GM19468 (cell line): ENCODE data around the gene SMURF2.
A peak's percentile ranks its signal among the peaks of the same experiment; 100 is the strongest.
"Not testable (repeated sequence)": the region's sequence is repeated elsewhere in the genome, so short reads cannot be mapped to it uniquely, and the experiment has no call there.

Experiments used
- ATAC-seq: cut with Tn5 transposase; IDR thresholded peaks from one replicate; pipeline ENCODE4 v1.9.1; 2021; ENCODE audit warnings: mild to moderate bottlenecking, moderate library complexity, moderate number of reproducible peaks; ENCODE audit not compliant: unreplicated experiment; ENCODE audit errors: extremely low read depth

Gene SMURF2

GRCh38 chr17:64661976-64662773, at the start of gene SMURF2:
Gene SMURF2, minus strand, starts transcription at chr17:64662307. Its CDS starts 427 bp downstream, at chr17:64661880.
- peak; percentile 50 for ATAC-seq

GRCh38 chr17:64709481-64709880, 47.4 kb upstream of the SMURF2 start:
- ATAC-seq: no peak

- no peak for ATAC-seq
These were observed 45.0 kb upstream of the SMURF2 start for GRCh38 chr17:64707050-64707591.

- no peak for ATAC-seq
These were observed 44.3 kb upstream of the SMURF2 start for GRCh38 chr17:64706224-64707049.

GRCh38 chr17:64702815-64703214, 40.7 kb upstream of the SMURF2 start:
- no peak for ATAC-seq

DNA sequence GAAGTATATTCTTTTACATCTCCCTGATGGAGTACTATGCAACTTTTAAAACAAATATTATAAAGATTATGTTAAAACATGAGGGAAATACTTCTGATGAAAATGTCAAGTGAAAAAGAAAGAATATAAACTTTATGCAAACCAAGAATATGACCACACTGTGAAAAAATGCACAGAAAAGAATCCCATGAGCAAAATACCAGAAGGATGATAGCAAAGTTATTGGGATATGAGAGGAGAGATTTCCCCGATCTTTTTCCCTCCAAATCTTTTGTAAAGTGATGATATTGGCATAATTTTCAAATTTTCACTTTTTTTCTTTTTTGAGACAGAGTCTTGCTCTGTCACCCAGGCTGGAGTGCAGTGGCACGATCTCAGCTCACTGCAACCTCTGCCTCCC, 36.6 kb upstream of the SMURF2 start:
- no peak for ATAC-seq

DNA sequence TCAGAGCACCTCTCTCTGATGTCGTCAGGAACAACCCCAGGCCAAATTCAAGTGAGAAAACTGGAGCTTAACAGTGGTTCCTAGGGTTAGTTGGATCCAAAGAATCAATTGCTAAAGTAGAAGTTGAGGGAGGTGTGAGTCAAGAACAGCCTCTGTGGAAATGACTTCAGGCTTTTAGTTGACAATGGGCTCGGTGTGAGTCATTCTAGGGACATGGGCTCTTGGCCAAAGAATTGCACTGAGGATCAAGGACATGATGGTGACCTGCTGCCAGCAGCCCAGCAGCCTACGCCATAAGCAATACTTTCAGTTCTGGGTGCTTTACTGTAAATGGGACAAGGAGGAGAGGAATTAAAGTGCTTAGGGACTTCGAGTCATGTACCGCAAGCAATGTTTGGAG, 32.1 kb upstream of the SMURF2 start:
- no peak for ATAC-seq

- ATAC-seq: no peak
These were observed 30.1 kb upstream of the SMURF2 start for GRCh38 chr17:64692187-64692586.

DNA sequence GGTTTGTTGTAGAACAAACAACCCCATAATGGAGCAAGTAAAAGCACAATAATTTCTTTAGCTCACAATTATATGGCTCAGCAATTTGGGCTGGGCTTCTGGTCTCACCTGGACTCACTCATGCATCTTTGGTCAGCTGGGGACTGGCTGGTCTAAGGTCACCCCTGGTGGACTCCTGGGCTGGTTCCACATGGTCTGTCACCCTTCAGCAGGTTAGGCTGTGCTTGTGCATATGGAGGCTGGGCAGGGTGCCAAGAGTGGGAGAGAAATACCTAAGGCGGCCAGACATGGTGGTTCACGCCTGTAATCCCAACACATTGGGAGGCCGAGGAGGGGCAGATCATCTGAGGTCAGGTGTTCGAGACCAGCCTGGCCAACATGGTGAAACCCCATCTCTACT, 27.0 kb upstream of the SMURF2 start:
- no peak for ATAC-seq

DNA sequence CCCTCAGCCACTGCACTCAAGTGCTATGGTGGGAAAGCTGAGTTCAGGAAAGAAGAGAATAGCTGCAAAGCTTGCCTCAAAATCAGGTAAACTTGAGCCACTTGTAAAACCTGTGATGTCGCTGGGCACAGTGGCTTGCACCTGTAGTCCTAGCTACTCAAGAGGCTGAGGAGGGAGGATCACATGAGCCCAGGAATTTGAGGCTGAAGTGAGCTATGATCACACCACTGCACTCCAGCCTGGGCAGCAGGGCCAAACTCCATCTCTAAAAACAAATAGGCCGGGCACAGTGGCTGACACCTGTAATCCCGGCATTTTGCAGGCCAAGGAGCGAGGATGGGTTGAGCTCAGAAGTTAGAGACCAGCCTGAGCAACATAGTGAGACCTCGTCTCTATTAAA, 26.4 kb upstream of the SMURF2 start:
- no peak for ATAC-seq

- no peak for ATAC-seq
These were observed 25.9 kb upstream of the SMURF2 start for GRCh38 chr17:64687961-64688360.

DNA sequence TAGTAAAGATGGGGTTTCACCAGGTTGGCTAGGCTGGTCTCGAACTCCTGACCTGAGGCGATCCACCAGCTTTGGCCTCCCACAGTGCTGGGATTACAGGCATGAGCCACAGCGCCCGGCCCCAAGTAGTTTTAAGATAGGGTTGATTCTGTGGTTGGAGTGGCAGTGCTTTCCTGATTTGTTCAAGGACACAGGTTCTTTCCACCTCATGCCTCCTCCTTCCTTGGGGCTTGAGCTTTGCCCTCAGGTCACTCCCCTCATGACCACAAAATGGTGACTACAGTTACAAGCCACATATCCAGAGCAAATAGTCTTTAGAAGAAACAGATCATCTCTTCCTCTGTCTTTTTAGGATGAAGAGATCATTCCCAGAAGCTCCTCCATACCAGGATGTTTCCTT, 25.3 kb upstream of the SMURF2 start:
- ATAC-seq: no peak

DNA sequence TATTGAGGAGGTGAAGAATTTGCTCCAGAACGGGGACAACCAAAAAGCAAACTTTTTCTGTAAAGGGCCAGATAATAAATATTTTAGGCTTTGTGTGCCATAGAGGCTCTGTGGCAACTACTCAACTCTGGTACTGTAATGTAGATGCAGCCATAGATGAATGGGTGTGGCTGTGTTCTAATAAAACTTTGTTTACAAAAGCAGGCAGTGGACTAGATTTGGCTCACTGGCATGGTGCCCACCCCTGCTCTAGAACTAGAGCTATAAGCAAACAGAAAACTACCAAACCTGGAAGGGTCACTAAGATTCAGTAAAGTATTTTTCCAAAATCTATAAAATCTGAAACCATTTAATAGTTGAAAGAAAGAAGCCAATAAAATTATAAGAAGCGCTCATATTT, 24.6 kb upstream of the SMURF2 start:
- no peak for ATAC-seq

GRCh38 chr17:64685705-64686104, 23.6 kb upstream of the SMURF2 start:
- no peak for ATAC-seq

DNA sequence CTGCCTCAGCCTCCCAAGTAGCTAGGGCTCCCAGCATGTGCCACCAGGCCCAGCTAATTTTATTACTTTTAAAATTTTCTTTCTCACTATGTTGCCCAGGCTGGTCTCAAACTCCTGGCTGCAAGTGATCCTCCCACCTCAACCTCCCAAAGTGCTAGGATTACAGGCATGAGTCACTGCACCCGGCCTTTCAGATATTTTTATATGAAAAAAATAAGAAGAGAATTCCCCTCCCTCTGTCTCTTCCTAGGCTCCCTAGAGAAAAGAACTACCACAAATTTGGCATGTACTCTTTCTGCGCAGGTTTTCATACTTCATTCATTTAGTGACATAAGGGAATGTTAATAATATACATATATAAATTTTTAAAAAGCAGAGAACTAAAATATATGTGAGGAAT, 21.7 kb upstream of the SMURF2 start:
- ATAC-seq: no peak

DNA sequence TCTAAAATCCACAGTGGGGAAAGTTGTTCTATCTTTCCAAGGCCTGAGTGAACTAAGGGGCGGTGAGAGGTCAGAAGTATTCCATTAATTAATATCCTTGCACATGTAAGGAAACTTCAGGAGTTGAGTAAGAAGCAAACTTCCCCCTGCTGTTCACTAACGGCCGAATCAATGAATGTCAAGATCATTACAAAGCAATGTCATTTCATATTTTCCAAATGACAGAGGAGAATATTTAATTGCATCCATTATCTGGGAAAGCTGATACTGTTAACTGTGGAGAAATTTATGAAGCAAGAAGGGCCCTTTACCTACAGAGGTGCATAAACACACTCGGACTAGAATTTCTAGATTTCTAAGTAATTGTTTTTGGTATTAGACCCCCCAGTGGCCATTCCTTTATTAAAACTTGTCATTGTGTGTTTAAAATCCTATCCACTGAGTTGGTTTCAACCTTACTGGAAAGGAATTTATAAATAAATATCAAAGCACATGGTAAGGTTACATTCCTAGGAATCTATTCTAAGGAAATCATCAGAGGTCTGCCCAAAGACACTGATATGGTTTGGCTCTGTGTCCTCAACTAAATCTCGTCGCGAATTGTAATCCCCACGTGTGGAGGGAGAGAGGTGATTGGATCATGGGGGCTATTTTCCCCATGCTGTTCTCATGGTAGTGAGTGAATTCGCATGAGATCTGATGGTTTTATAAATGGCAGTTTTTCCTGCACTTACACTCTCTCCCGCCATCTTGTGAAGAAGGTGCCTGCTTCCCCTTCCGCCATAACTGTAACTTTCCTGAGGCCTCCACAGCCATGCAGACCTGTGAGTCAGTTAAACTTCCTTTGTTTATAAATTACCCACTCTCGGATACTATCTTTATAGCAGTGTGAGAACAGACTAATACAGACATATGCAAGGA, 20.4 kb upstream of the SMURF2 start:
- ATAC-seq: no peak

DNA sequence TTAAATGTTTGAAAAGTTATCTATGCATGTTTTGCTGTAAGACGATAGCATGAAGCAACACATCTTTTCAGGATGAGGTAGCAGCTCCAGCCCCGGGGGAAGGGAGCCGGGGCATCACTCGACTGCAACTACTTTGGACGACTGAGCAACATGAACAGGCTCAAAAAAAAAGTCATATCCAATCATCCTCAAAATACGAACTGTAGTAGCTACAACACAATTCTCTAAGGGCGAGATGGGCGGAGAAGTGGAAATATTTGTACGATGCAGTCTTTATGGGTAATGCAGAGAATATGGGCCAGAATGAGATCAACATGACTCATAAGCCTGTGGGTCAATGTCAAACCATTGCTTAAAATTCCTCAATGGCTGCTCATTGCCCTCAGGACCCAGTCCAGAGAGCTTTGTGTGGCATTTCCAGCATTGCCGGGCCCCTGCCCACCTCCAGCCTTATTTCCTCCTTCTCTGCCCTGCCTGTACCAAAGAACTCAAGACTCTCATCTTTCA, 17.7 kb upstream of the SMURF2 start:
- no peak for ATAC-seq

- ATAC-seq: no peak
These were observed 14.7 kb upstream of the SMURF2 start for GRCh38 chr17:64676763-64677162.

DNA sequence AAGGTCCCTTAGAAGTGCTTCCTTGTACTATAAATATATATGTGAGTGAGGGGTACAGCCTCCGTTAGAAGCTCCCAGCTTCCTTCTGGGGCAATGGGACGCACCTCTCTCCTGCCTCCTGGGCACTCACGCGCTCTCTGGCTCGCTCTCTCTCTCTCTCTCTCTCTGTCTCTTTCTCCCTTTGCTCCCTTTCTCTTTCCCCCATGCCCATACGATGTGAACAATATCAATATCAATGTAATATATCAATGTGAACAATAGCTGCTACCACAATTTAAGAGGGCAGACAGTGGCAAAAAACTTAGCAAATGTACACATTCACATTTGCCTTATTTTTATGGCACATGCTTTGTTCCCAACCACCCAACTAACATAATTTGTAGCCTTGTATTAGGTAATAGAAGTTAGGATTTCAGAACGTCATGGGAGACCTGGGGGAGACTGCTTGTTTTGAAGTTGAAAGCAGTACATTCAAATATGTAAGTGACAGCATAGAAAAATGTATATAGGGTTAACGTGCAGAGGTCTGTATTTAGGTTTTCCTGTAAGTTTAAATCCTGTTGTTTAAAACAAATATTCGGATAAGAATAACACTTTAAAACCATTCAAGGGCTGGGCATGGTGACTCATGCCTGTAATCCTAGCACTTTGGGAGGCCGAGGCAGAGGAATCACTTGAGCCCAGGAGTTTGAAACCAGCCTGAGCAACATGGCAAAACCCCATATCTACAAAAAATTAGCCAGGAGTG, 8.9 kb upstream of the SMURF2 start:
- ATAC-seq: not testable (repeated sequence)
